Activated T-cell treated with anti-CD3 and anti-CD28 coated beads for 4 hours (primary cell): ENCODE data around the gene SERPING1.
"Not testable (repeated sequence)": the region's sequence is repeated elsewhere in the genome, so short reads cannot be mapped to it uniquely, and the experiment has no call there.

Source experiments
- DNase-seq: peaks from one replicate; pipeline ENCODE4 v3.0.0-alpha.2; 2020

The SERPING1 gene

GRCh38 chr11:57638811-57639320, 41.4 kb downstream of the SERPING1 start:
- no peak for DNase-seq

- DNase-seq, result no peak
Measured at GRCh38 chr11:57639321-57640067, 42.0 kb downstream of the SERPING1 start.

- no peak for DNase-seq
Measured at GRCh38 chr11:57640068-57640800, 42.7 kb downstream of the SERPING1 start.

GRCh38 chr11:57641011-57641807, 43.7 kb downstream of the SERPING1 start:
- DNase-seq, result no peak

GRCh38 chr11:57643802-57644201, 46.3 kb downstream of the SERPING1 start:
- no peak for DNase-seq

- peak; percentile 90 for DNase-seq
Measured at GRCh38 chr11:57644748-57645688, 47.5 kb downstream of the SERPING1 start.

- no peak for DNase-seq
Measured at GRCh38 chr11:57645689-57646085, 48.2 kb downstream of the SERPING1 start.

GRCh38 chr11:57646194-57646798, 48.8 kb downstream of the SERPING1 start:
- DNase-seq, result no peak

GRCh38 chr11:57646799-57647303, 49.4 kb downstream of the SERPING1 start:
- DNase-seq, result no peak

- DNase-seq, result no peak
Measured at GRCh38 chr11:57647372-57647771, 49.9 kb downstream of the SERPING1 start.

- DNase-seq, result no peak
Measured at GRCh38 chr11:57647960-57648800, 50.7 kb downstream of the SERPING1 start.

- no peak for DNase-seq
Measured at GRCh38 chr11:57648801-57649735, 51.6 kb downstream of the SERPING1 start.

- peak; percentile 60 for DNase-seq
Measured at GRCh38 chr11:57649826-57650738, 52.6 kb downstream of the SERPING1 start, which contains the start of gene YPEL4. TSS of gene YPEL4 (minus strand) at chr11:57649912. CDS start at chr11:57647107, 2,805 bp downstream.

- no peak for DNase-seq
Measured at GRCh38 chr11:57650739-57651090, 53.2 kb downstream of the SERPING1 start.

- DNase-seq, result no peak
Measured at GRCh38 chr11:57651408-57651807, 53.9 kb downstream of the SERPING1 start.

- DNase-seq, result not testable (repeated sequence)
Measured at GRCh38 chr11:57652230-57652629, 54.7 kb downstream of the SERPING1 start.

GRCh38 chr11:57652662-57653061, 55.2 kb downstream of the SERPING1 start:
- no peak for DNase-seq

- no peak for DNase-seq
Measured at GRCh38 chr11:57653163-57653562, 55.7 kb downstream of the SERPING1 start.
